ENCODE measurements around the gene NOL4L. TPM values are rescaled to one million over a fixed set of nuclear protein-coding genes. Genes with fewer than 3 reads are reported as not detected.
A peak's percentile ranks its signal among the peaks of the same experiment; 100 is the strongest.

NOL4L gene
- total RNA-seq, 1 donor from 2014 or later: 90.6 TPM

DNA sequence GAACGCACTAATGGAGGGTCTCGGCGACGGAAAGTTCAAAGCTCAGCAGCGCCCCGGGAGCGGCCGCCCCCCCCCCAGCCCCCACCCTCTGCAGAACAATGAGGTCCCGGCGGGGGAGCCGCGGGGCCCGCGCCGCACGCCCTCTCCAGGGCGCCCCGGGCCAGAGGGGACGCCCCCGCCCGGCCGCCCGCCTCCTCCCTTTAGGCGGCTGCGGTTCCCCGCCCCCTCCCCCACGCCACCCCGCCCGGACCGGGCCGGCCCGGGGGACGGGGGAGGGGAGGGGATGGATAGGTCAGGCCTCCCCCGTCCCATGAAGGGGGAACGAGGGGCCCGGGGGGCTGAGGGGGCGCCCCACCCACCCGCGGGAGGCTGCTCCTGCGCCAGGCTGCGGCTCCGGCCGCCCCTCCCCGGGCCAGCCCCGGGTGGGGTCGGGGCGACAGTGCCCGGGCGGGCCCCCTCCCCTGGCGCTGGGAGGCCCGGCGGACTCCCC, 1.5 kb downstream of the NOL4L start:
- Mint-ChIP-seq H3K4me1 (peaks cover 34% of the 10 kb centered on the region), H3K27me3 (ENCODE audit: low read depth) (peaks cover 25% of the 10 kb centered on the region), H3K4me3 (no peak overlapping the region), H3K27ac (no peak overlapping the region), H3K36me3 (no peaks in the 10 kb centered on the region), H3K9me3 (no peaks in the 10 kb centered on the region)
- TF ChIP-seq, protein P1, sequence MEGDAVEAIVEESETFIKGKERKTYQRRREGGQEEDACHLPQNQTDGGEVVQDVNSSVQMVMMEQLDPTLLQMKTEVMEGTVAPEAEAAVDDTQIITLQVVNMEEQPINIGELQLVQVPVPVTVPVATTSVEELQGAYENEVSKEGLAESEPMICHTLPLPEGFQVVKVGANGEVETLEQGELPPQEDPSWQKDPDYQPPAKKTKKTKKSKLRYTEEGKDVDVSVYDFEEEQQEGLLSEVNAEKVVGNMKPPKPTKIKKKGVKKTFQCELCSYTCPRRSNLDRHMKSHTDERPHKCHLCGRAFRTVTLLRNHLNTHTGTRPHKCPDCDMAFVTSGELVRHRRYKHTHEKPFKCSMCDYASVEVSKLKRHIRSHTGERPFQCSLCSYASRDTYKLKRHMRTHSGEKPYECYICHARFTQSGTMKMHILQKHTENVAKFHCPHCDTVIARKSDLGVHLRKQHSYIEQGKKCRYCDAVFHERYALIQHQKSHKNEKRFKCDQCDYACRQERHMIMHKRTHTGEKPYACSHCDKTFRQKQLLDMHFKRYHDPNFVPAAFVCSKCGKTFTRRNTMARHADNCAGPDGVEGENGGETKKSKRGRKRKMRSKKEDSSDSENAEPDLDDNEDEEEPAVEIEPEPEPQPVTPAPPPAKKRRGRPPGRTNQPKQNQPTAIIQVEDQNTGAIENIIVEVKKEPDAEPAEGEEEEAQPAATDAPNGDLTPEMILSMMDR (IDR thresholded peaks at IDR 0.05; ENCODE audit: unreplicated experiment): no peak
- DNase-seq (ENCODE audit: low spot score in 2 of 2, unreplicated experiment in 2 of 2): no peak

DNA sequence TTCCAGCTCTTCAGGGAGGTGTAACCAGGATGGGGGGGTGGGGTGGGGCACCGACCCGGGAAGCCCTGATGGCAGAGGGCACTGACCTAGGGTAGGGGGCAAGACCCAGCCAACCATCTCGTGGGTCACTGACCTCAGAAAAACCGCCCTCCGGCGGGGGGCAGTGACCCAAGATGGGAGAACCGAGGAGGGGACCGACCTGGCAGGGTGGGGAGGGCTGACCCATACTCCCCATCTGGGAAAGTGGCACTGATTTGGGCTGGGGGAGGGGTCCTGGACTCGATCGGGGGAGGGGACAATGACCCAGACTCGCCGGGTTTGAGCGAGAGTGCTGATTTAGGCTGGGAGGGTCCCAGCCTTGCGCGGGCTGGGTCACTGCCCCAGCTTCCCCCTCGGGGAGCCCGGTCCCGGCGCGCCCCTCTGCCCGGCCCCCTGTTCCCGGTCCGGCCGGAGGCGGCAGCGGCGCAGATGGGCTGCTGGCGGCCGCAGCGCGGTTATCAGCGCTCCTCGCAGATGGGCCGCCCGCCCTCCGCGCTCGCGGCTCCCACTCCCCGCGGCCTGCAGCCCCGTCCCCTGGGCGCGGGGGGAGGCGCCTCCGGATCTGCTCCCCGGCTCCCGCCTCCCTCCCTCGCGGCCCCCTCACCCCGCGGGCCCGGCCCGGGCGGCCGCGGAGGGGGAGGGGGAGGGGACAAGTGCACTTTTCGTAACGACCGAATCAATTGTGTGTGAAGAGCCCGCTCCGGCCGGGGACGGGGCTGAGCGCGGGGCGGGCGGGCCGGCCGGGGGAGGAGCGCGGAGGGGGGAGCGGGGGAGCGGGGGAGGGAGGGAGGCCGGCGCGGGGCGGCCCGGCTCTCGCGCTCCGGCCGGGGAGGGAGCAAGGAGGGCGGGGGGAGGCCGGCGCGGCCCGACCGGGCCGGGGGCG, 2.2 kb downstream of the NOL4L start:
- peak; percentile 62 to 71 for DNase-seq (ENCODE audit: low spot score in 2 of 2, unreplicated experiment in 2 of 2)
- Mint-ChIP-seq H3K27me3 (ENCODE audit: low read depth) (peaks cover 23% of the 10 kb centered on the region), H3K9me3 (no peaks in the 10 kb centered on the region), H3K4me3 (peak overlapping the region; percentile 64), H3K36me3 (no peaks in the 10 kb centered on the region), H3K4me1 (peaks cover 34% of the 10 kb centered on the region), H3K27ac (no peak overlapping the region)
- TF ChIP-seq, protein P1 (IDR thresholded peaks at IDR 0.05; ENCODE audit: unreplicated experiment): no peak

DNA sequence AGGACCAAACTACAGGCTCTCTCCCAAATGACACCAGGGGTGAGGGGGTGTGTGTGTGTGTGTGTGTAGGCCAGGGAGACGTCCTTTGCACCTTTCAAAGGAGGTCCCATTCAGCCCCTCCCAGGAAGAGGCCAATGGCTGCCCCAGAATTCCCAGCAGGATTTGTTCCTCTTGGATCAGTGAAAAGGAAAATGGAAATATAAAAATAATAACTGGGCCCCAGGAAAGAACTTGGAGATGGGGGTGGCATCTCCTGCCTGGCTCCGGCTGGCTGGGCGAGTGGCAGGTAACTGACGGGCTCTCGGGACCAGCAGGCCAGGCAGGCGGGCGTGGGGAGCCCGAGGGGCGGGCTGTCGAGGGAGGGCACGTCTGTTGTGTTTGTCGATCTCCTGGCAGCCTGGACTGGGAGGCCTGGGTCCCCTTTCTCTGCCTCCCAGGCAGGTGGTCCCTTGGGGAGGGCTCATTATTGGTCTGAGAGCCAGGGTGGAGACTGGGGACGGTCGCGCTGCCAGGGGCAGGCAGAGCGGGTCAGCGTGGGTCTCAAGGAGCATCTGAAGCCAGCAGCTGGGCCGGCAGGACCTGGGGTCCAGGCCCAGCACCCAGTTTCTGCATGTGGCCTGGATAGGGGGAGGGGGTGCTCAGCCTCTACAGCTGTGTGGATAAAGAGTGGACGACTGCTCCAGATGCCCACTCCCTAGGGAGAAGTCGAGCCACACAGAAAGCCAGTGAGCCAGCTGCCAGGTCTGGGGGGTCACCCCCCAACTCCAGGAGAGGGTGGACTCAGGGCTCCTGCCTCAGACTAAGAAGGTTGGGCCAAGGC, 3.1 kb downstream of the NOL4L start:
- TF ChIP-seq, protein P1 (IDR thresholded peaks at IDR 0.05; ENCODE audit: unreplicated experiment): no peak
- Mint-ChIP-seq H3K36me3 (no peaks in the 10 kb centered on the region), H3K4me3 (peak overlapping the region; percentile 64), H3K27ac (peak overlapping the region; percentile 87), H3K9me3 (no peaks in the 10 kb centered on the region), H3K4me1 (peaks cover 34% of the 10 kb centered on the region), H3K27me3 (ENCODE audit: low read depth) (peaks cover 14% of the 10 kb centered on the region)
- DNase-seq (ENCODE audit: low spot score in 2 of 2, unreplicated experiment in 2 of 2): no peak

DNA sequence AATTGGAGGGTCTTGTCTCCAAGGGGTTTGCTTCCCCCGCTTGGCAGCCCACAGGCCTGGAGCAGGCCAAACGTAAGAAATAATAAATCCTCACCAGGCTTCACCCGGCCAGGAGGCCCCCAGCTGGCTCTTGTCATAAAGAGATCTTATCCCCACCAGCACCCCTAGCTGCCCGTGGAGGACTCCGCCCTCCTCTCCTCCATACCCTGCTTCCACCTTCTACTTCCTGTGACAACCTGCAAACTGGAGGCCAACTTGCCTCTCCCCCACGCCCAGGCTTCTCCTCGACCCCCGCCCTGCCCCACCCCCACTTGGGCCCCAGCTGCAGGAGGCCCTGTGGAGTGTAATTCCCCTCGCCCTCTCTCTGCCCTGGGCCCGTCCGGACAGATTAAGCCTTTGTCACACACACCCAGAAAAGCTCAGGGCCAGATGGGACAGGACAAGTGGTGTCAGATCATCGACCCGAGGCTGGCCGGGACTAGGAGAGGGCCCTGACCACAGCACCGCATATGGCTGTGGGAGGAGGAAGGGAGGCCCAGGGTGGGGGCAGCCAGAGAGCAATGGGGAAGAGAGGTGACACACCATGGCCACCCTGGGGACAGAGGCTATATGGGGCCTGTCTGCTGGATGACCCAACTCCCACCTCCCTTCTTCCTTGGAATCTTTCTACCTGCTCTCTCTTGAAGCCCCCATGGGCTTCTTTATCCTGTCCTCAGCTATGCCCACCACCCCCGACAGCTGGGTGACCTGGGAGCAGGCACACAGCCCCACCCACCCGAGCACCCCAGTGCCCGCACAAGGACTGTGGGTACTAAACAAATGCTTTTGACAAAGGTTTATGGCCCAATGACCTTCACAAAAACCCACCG, 3.9 kb downstream of the NOL4L start:
- peak overlapping the region; percentile 87 for H3K27ac Mint-ChIP-seq
- DNase-seq (ENCODE audit: low spot score in 2 of 2, unreplicated experiment in 2 of 2): no peak

More for the DNA sequence above, 3.9 kb downstream of the NOL4L start:
- H3K9me3 Mint-ChIP-seq: no peaks in the 10 kb centered on the region
- H3K27me3 Mint-ChIP-seq (ENCODE audit: low read depth): peaks cover 7% of the 10 kb centered on the region
- peak overlapping the region; percentile 64 for H3K4me3 Mint-ChIP-seq
- H3K4me1 Mint-ChIP-seq: peaks cover 39% of the 10 kb centered on the region
- TF ChIP-seq, protein P1 (IDR thresholded peaks at IDR 0.05; ENCODE audit: unreplicated experiment): no peak
- H3K36me3 Mint-ChIP-seq: no peaks in the 10 kb centered on the region
